SW 1271 (cell line): Measurements from ENCODE around the gene SGSM1.

ENCODE experiments used
- DNase-seq, 2 experiments: peaks; one replicate each; lab custom pipeline; 2025; lab: John Stamatoyannopoulos, UW

SGSM1 gene

DNA sequence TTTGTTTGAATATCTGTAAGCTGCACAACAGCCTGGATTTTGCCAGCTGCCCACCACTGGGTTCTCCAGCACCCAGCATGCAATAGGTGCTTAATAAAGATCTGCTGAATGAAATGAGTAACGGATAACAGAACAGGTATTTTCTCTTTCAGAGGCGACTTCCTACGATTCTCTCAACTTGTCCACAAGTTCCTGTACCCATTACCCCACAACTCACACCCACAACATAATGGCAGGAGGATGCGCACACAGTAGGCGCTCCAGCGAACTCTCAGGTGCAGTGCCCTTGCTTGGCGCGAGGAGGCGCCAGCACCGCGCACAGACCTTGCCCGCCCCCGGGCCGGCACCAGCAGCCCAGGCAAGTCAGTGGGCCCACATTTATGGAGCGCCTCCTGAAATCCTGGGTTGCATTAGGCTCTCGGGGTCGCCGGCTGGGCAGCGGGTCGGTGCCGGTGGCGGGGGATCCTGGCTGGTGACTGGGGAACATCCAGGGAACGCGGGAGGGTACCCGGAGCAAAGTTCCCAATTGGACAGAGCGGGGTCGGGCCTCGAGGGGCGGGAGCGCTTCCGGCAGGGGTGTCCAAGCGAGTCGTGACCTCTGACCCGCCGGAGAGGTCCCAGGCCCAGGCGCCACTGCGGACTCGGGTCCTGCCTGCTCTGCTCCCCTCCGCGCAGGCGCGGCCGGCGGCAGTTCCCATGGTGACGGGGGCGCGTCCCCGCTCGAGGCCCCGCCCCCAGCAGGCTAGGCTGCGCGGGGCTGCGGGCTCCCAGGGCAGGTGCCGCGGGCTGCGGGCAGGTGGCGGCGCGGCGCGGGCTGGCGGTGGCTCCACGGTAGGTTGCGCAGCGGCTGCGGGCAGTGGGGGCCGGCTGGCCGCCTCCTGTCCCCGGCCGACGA, 146.2 kb downstream of the SGSM1 start, which contains the start of gene KIAA1671:
Gene KIAA1671, plus strand, starts transcription at position 775 of the 895 bp plus-strand sequence. CDS start 75,284 bp downstream, outside the sequence.
- DNase-seq, result peak; percentile 29 to 66

DNA sequence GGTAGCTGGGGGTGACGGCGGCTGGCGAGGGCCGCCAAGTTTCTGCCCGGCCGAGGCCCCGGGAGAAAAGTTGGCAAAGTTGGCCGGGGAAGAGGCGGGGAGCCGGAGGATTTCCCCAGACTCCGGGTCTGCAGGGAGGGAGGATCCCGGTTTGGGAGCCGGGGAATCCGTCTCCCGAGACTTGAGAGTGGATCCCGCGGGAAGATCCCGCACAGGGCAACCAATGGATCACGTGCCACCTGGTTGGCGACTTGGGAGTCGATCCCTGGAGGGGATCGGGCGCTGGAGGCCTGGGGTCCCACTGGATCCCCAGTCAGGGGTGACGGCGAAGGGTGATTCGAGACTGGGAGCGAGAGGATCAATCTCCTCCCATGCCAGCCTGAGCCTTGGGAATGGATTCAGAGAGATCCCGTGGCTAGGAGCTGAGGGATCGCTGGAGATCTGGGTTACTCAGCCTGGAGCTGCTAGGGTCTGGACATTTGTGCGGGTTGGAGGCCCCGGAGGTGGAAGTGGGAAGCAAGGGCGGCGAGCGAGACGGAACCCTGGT, 146.9 kb downstream of the SGSM1 start:
- DNase-seq, result peak in 1 of 2 experiments; percentile 35

GRCh38 chr22:24953384-24954113, 147.5 kb downstream of the SGSM1 start:
- no peak for DNase-seq

- DNase-seq, result no peak
These were observed 148.1 kb downstream of the SGSM1 start for GRCh38 chr22:24954114-24954463.

DNA sequence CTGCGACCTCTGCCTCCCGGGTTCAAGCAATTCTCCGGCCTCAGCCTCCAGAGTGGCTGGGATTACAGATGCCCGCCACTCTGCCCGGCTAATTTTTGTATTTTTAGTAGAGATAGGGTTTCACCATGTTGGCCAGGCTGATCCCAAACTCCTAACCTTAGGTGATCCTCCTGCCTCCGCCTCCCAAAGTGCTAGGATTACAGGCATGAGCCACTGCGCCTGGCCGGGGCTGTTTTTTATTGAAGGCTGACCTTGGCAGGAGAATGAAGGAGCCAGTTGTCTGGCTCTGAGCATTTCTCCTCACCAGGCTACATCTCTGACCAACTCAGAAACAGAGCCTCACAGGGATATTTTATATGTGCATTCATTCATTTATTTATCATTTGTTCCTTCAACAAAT, 148.8 kb downstream of the SGSM1 start:
- DNase-seq, result no peak

DNA sequence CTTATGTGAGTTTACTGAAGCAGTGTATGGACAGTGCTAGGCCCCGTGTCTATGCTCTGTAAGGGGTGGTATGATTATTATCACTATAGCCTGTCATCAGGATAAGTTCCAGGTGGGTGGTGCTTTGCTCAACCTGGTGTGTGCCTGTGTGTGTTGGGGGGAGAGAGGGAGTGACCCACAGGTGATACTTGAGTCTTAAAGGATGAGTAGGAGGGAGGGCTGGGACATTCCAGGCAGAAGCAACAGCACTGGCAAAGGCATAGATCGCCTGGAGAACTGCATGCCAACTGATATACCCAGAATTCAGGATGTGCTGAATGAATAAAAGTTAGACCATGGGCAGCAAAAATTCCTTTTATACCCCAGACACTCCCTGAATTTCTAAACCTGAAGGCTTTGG, 151.0 kb downstream of the SGSM1 start:
- no peak for DNase-seq

DNA sequence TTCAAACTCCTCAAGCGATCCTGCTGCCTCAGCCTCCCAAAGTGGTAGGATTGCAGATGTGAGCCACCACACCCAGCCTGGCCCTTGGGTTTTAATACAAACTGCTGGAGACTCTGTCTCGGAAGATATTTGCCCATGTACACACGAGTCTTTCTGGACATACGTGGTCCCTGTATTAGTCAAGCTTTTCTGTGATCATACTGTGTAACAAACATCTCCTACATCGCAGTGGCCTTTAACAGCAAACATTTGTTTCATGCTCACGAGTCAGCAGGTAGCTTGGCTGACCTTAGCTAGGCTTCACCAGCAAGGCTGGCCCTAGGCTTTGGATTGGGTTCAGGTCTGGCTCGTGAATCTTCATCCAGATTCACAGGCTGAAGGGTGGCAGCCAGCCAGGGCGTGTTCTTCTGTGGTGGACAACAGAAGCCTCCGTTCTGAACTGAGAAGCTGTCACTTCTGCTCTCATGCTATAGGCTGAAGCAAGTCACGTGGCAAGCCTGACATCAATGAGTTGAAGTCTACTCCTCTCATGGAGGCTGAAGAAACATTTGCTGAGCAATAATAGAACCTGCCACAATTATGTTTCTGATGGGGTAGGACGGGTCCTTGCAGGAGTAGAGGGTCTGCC, 155.3 kb downstream of the SGSM1 start:
- DNase-seq, result no peak

GRCh38 chr22:24962094-24962493, 156.1 kb downstream of the SGSM1 start:
- DNase-seq, result no peak

DNA sequence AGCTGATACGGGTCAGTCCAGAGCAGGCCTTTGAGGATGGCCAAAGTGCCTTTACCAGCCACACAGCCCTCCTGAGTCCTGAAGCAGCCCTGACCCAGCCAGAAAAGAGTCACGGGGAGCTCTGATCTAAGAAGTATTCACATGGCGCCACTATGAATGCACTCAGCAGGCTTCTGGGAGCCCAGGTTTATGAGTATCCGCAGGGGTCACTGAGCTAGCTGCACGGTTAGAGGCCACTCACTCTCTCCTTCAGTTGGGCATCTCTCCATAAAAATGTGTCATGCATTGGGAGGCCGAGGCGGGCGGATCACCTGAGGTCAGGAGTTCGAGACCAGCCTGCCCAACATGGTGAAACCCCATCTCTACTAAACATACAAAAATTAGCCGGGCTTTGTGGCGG, 156.8 kb downstream of the SGSM1 start:
- no peak for DNase-seq

GRCh38 chr22:24964441-24964840, 158.4 kb downstream of the SGSM1 start:
- no peak for DNase-seq

GRCh38 chr22:24965822-24966626, 160.0 kb downstream of the SGSM1 start:
- no peak for DNase-seq

DNA sequence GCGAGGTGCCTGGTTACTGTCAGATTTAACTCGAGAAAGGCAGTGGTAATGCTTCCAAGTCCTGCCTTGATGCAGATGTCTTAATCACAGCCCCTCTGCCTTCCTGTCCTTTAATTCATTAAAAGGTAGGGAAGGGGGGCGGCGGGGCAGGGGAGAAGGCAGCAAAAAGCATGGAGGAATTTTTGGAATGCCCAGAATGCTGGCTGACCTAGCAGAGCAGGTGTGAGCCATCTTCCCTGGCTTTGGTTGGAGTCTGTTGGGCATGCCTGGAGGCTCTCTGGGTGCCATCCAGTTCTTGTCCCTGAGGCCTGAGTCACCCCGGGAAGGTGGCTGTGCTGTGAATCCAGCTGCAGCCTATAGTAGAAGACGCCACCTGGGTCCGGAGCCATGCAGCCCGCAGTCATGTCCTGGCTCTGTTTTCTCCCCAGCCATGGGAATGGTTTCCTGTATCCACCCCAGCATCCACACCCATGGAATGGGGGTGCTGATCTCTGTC, 162.1 kb downstream of the SGSM1 start:
- DNase-seq, result peak in 1 of 2 experiments; percentile 70

DNA sequence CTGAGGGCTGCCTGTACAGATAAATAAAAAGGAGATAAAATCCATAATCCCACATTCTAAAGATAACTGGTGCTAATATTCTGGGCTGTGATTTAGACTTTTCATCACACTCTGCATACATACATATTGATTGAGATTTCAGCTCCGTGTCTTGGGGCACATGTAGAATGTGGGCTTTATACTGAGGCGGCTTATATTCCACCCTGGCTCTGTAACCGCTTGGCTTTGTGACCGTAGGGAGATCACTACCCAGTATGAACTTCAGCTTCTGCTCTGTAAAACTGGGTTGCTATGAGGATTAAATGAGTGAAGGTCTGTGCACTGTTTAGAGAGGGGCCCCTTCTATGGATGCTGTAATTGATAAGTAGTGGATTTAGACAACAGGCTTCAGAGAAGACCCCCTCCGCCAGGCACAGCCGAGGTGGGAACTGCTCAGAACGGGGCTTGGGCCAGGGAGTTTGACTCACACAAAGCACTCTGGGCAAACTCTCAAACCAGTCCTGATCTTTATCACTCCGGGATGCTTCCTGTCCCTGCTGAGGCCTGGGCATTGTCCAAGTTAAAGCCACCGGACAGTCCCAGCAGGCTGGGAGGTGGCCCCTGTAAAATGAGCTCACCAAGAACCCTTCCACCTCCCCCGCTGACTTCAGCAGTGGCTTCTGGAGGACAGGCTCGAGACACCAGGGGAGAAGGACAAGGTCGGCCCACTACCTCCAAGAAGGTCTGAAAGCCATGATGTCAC, 163.7 kb downstream of the SGSM1 start:
- peak; percentile 34 to 78 for DNase-seq

DNA sequence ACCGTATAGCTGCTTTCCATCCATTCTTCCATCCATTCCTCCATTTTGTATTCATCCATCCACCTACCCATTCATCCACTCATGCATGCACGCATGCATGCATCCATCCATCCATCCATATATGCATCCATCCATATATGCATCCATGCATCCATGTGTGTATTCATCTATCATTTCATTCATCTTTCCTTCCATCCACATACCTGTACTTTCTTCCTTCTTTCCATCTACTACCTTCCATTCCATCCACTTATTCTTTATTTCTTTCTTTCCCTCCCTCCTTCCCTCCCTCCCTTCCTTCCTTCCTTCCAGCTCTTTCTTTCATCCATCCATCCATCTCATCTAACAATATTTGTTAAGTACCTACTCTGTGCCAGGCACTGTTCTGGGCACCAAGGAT, 166.4 kb downstream of the SGSM1 start:
- no peak for DNase-seq

DNA sequence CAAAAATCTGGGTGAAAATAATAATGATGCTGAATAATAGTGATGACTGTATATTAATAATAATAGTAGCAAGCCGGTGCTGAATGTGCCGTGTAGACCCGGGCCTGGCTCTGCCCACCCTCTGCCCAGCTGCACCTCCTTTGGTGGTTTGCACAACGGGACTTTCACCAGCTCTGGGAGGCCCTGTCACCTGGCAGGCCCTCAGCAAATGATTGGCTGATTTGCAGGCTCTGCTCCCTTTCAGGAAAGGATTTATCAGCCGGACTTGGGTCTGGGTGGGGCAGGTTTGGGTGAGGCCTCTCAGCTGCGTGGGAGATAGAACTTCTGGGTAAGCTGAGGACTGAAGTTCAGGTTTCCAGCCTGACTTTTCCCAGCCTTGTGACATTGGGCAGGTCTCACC, 167.9 kb downstream of the SGSM1 start:
- no peak for DNase-seq

GRCh38 chr22:24975125-24975640, 169.2 kb downstream of the SGSM1 start:
- DNase-seq, result no peak

DNA sequence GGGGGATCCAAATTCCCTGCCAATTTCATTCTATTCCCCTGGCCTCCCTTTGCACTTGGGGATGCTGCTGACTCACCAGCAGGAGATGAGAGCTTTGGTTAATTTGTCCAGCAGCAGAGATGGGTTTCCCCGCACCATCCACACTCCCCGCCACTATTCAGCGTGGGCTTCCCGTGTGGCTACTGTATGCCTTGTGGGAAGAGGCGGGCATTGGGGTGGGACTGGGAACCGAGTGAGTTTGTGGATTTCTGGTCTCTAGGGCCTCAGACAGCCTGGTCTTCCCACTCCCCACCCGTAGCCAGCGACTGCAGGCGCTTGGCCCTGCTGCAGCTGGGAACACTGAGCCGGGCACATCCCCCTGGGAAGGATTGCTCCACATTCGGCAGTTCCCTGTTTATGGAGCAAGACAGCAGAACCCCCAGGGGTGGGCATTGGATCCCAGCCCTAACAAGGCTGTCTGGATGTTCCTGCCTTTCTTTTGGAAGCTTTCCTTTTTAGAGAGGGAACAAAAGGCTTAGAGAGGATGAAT, 169.9 kb downstream of the SGSM1 start:
- DNase-seq, result no peak

GRCh38 chr22:24976442-24977218, 170.6 kb downstream of the SGSM1 start:
- DNase-seq, result no peak
